Hindlimb muscle (tissue), 1 donor: Measurements from ENCODE around the gene DYRK1B. TPM values are rescaled to one million over a fixed set of nuclear protein-coding genes. Genes with fewer than 3 reads are reported as not detected.
A peak's percentile ranks its signal among the peaks of the same experiment; 100 is the strongest.

Source experiments
- DNase-seq: peaks from one replicate; pipeline ENCODE4 v3.0.0-alpha.2; 2013
- polyA plus RNA-seq: library from polyadenylated mRNA; unstranded; fragments of 120-200 nt; gene quantifications from one replicate; pipeline ENCODE4 v1.2.1, GENCODE V29; 2013; ENCODE audit not compliant: insufficient read length

Gene DYRK1B
- polyA plus RNA-seq, 1 donor = 78.4 TPM

DNA sequence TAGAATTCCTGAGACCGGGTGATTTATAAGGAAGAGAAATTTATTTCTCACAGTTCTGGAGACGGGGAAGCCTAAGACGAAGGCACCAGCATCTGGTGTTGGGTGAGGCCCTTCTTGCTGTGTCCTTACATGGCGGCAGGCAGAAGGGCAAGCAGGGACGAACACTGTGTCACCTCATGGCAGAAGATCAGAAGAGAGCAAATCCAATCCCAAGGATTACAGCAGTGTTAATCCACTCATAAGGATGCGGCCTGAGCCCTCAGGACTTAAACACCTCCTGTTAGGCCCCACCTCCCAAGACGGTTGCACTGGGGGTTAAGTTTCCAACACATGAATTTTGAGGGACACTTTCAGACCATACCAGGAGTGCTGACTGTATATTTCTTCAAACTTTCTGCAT, 18.9 kb upstream of the DYRK1B start:
- no peak for DNase-seq

DNA sequence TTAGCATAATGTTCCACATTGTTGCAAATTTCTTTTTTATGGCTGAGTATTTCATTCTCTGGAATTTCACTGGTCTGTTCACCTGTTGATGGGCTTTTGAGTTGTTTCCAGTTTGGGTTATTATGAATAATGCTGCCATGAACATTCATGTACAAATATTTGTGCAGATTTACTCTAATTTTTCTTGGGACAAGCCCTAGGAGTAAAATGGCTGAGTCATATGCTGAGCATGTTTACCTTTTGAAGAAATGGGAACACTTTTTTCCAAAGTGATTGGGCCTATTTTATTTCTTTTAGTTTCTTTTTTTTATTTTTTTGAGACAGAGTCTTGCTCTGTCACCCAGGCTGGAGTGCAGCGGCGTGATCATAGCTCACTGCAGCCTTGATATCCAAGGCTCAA, 16.9 kb upstream of the DYRK1B start:
- no peak for DNase-seq

GRCh38 chr19:39848392-39848791, 14.4 kb upstream of the DYRK1B start:
- DNase-seq = no peak

- DNase-seq = no peak
Measured at GRCh38 chr19:39847525-39847924, 13.6 kb upstream of the DYRK1B start.

- no peak for DNase-seq
Measured at GRCh38 chr19:39846678-39847486, 12.9 kb upstream of the DYRK1B start.

GRCh38 chr19:39845933-39846677, 12.1 kb upstream of the DYRK1B start, which contains the start of gene FBL:
Gene FBL (minus strand): TSS chr19:39846379. CDS start chr19:39846300, 79 bp downstream.
- peak; percentile 94 for DNase-seq

GRCh38 chr19:39845584-39845932, 11.6 kb upstream of the DYRK1B start:
- DNase-seq = no peak

- no peak for DNase-seq
Measured at GRCh38 chr19:39845172-39845571, 11.2 kb upstream of the DYRK1B start.

- DNase-seq = no peak
Measured at GRCh38 chr19:39843919-39844793, 10.2 kb upstream of the DYRK1B start.

DNA sequence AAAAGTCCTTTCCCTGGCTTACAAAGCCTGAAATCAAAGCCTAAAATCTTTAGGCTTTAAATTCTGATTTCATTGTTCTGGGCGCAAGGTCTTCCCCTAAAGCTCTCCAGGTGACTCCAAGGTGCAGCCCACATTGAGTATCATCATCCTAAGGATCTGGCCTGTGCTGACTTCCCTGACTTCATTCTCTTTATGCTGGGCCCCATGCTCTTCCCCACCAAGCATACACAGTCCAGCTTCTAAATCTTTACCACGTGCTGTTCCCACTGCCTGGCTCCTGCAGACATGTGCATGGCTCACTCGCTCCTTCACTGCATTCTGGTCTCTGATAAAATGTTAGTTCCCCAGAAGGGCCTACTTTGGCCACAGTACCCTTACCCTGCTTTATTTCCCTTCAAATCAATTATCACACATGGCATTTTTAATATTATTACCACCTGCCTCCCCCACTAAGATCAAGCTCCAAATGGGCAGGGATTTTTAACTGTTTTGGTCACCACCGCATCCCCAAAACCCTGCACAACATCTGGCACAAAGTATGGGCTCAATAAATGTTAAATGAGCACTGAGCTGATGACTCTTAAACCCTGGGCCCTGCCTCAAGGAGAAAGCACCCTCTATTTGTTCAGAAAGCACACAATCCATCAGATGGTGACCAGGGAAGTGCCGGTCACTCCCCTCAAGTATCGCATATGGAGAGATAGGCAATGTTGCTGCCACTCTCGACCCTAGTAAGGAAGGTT, 8.9 kb upstream of the DYRK1B start:
- DNase-seq = no peak

- DNase-seq = no peak
Measured at GRCh38 chr19:39841041-39841440, 7.1 kb upstream of the DYRK1B start.

- no peak for DNase-seq
Measured at GRCh38 chr19:39840492-39840891, 6.5 kb upstream of the DYRK1B start.

DNA sequence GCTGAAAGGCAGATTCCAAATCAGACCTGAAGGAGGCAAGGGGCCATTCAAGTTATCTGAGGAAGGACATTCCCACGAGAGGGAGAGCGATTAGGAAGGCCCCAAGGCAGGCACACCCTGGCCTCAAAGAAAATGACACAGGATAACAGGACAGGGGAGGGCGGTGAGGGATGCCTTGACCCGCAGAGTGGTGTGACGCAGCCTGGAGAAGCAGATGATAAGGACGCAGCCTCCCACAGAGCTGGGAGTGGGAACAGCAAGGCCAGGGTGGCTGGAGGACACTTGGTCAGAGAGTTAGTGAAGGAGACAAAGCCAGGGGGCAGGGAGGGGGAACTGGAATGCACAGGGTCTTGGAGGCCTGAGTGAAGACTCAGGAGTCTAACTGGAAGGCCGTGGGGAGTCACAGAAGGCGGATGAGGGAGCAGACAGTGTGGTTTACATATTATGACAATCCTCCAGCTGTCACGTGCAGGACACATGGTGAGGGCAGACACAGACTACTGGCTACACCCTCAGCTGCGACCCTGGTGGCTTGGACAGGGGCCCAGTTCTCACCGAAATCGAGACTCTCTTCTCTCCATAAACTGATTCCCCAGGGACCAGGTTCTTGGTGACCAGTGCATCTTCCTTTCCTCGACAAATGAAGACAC, 5.8 kb upstream of the DYRK1B start:
- DNase-seq = no peak

- DNase-seq = no peak
Measured at GRCh38 chr19:39838569-39838968, 4.6 kb upstream of the DYRK1B start.

DNA sequence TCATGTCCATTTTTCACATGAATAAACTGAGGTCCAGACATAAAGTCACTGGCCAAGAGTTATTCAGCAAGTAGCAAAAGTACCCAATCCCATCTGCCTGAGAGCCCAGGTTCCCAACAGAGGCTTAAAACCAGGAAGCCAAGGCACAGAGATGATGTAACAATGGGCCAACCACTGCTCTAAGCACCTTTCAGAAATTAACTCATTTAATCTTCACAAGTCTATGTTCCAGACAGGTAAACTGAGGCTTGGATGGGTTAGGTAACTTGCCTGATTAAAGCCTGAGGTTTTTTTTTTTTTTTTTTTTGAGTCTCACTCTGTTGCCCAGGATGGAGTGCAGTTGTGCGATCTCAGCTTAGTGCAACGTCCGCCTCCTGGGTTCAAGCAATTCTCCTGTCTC, 4.0 kb upstream of the DYRK1B start:
- no peak for DNase-seq

DNA sequence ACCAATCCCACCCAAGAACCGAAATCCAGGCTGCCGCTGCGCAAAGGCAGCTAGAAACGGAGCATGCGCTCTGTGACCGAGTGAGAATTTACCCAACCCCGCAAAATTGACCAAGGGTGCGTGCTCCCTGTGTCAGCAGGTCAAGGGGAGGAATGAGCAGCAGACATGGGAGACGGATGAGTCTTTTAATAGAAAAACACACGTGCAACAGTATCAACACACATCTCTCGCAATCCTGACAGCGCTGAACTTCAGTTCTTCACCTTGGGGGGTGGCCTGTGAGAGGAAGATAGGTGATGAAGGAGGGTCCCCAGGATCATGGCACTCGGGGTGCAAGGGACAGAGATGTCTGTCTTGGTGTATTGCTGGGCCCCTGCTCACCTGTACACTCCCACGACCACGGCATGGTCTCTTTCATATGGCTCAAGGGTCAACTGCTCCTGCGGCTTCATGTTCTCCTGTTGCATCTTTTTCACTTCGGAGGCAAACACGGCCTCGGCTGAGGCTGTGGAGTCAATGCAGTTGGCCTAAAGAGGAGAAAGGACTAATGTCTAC, 402 bp upstream of the DYRK1B start:
- DNase-seq = no peak

DNA sequence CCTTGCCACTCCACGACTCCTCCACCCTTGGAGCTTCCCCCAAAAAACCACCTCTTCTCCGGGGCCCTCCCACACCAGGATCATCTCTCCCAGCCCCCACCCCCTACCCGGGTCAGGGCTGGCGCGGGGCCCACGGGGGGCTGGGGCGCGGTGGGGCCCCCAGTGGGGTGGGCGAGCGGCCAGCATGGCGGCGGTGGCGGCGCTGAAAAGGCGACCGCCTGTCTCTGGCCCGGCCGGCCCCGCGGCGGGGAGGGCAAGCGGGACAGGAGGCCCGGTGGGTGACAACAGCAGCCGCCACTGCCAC, 850 bp downstream of the DYRK1B start:
- DNase-seq = no peak

DNA sequence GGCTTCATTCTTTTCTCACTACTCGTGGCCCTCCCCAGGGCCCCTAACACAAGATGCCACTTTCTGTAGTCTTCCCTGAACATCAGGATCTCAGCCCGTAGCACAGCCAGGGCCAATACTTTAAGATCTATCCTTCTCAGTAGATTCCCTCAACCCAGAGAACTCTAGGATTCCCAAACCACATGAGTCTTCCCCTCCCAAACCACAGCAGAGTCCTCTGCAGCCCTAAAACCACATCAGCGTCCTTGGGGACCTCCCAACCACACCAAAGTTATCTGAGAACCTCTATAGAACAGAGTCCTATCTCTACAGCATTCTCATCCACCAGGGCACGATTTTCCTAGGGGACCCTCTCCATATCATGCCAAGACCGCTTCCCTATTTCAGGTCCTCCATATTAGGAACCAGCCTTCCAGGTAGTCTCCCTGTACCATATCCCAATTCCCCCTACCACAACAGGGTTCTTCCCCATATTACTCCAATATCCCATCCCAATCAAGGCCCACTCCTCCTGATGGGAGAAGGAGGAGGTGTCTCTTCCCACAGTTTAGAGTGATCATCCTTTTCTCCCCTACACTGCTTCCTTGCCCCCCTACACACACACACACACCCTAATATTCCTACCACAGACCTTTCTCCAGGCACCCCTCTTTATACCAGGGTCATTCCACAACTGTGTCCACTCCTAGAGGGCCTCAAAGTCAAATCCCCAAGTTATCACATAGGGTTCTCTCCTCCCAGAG, 1.4 kb downstream of the DYRK1B start:
- no peak for DNase-seq

GRCh38 chr19:39831679-39832078, 2.3 kb downstream of the DYRK1B start:
- no peak for DNase-seq

- no peak for DNase-seq
Measured at GRCh38 chr19:39830847-39831246, 3.1 kb downstream of the DYRK1B start.

DNA sequence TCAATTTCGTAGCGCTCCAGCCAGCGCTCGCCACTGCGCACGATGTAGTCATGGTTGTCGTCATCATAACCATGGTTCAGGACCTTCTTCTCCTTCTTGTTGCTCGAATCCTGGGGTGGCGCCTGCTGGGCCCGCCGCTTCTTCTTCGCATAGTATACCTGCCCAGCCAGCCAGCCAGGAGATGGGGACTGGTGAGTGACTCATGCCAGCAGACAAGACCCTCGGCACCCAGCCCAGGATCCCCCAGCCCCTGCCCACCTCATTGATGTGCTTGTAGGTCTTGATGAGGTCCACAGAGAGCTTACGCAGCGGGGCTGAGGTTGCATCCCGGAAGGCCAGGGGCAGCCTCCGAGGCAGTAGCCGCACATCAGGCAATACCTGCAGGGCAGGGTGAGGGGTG, 3.6 kb downstream of the DYRK1B start:
- no peak for DNase-seq
